ENCODE measurements around the gene SIAH3.

SIAH3 gene

DNA sequence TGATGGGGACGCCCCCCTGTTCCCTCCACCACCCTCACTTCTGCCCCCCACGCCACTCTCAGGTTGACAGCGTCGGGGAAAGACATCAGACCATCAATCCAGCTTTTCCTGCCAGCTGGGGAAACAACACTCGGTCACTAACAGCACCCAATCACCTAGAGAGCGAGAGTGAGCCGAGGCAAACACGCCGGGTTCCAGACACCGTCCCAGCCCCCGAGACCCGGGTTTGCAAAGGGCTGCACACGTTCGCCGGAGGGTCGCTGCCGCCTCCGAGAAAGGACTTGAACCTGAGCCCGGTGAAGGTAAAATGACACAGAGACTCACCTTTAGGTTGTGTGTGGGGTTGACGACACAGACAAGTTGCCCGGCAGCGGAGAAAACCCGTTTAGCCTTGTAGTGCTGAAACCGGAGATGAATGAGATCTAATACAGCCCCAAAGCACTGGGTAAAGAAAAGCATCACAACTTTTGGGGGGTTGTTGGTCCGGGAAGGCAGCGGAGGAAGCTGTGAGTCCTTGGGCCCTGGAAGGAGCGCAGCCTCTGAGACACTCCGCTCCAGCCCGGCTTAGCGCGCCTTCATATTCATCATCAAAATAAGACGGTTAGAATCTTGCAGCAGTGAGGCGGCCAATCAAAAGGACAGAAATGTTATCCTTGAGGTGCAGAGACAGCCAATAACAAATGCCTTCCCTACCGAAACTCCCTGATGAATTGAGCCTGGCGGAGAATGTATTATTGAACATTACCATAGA, at the start of gene SIAH3:
TSS of gene SIAH3 (minus strand) at position 583 of the 751 bp plus-strand sequence. CDS start at position 459, 124 bp downstream.
- Histone ChIP-seq H3K4me1 (ENCODE audit: control insufficient read depth, insufficient read depth, low read length) (peaks cover 9% of the 10 kb centered on the region), H3K9ac (ENCODE audit: low read depth, low read length) (no peak within 1 kb of the TSS), H3K4me3 (ENCODE audit: low read depth, low read length) (peak within 1 kb of the TSS; percentile 48), H3K9me3 (ENCODE audit: control insufficient read depth, insufficient read depth, low read length) (no peaks in the 10 kb centered on the region), H3K27me3 (ENCODE audit: control insufficient read depth, insufficient read depth, low read length) (peaks cover 52% of the 10 kb centered on the region), H3K36me3 (ENCODE audit: control insufficient read depth, insufficient read depth, low read length) (no peaks in the 10 kb centered on the region)

DNA sequence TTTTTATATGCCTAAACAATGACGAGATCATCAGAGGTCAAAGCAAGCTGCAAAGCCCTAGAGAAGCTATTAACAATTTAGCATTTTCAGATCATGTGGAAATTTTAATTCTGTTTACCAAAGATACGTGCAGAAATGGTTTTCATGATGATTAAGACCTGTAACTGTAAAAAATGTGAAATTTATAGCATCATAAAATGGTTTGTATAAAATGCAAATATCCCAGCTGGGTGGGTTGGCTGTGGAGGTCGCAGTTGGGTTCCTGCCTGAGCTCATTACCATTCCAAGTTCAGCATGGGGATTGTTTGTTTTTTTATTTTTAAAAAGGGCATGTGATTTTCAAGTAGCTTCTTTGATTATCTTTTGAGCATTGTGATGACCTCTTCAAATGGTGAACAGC, 47.9 kb upstream of the SIAH3 start:
- Histone ChIP-seq H3K9me3 (ENCODE audit: control insufficient read depth, insufficient read depth, low read length) (no peaks in the 10 kb centered on the region), H3K27me3 (ENCODE audit: control insufficient read depth, insufficient read depth, low read length) (no peaks in the 10 kb centered on the region), H3K4me3 (ENCODE audit: low read depth, low read length) (no peak overlapping the region), H3K36me3 (ENCODE audit: control insufficient read depth, insufficient read depth, low read length) (no peaks in the 10 kb centered on the region), H3K4me1 (ENCODE audit: control insufficient read depth, insufficient read depth, low read length) (no peaks in the 10 kb centered on the region), H3K9ac (ENCODE audit: low read depth, low read length) (no peak overlapping the region)

GRCh38 chr13:45897562-45897961, 46.0 kb upstream of the SIAH3 start:
- no peak overlapping the region for H3K9ac ChIP-seq (ENCODE audit: low read depth, low read length)
- H3K27me3 ChIP-seq (ENCODE audit: control insufficient read depth, insufficient read depth, low read length): no peaks in the 10 kb centered on the region
- no peak overlapping the region for H3K4me3 ChIP-seq (ENCODE audit: low read depth, low read length)
- H3K9me3 ChIP-seq (ENCODE audit: control insufficient read depth, insufficient read depth, low read length): no peaks in the 10 kb centered on the region
- peaks cover under 1% of the 10 kb centered on the region for H3K4me1 ChIP-seq (ENCODE audit: control insufficient read depth, insufficient read depth, low read length)
- H3K36me3 ChIP-seq (ENCODE audit: control insufficient read depth, insufficient read depth, low read length): no peaks in the 10 kb centered on the region

- H3K27me3 ChIP-seq (ENCODE audit: control insufficient read depth, insufficient read depth, low read length): no peaks in the 10 kb centered on the region
- no peak overlapping the region for H3K4me3 ChIP-seq (ENCODE audit: low read depth, low read length)
- peaks cover 2% of the 10 kb centered on the region for H3K4me1 ChIP-seq (ENCODE audit: control insufficient read depth, insufficient read depth, low read length)
- H3K9ac ChIP-seq (ENCODE audit: low read depth, low read length): no peak overlapping the region
- no peaks in the 10 kb centered on the region for H3K36me3 ChIP-seq (ENCODE audit: control insufficient read depth, insufficient read depth, low read length)
- H3K9me3 ChIP-seq (ENCODE audit: control insufficient read depth, insufficient read depth, low read length): no peaks in the 10 kb centered on the region
Observed at GRCh38 chr13:45896285-45896684, 44.7 kb upstream of the SIAH3 start.

DNA sequence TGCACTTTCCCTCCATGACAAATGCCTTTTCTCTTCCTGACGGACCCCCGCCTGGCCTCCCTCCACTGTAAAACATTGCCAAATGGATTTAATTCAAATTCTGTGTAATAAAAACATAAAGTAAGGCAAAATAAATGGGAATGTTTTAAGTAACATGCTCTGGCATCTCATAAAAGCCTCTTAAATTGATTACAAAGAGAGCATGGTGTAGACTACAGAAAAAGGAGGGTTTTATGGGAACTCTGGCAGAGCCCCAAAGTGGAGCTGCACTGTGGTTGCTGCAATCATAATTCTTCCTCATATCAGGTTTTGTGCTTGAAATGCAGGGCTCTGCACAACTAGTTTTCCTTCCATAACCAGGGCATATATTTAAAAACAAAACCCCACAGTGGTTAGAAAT, 44.3 kb upstream of the SIAH3 start:
- H3K4me3 ChIP-seq (ENCODE audit: low read depth, low read length): no peak overlapping the region
- H3K4me1 ChIP-seq (ENCODE audit: control insufficient read depth, insufficient read depth, low read length): peaks cover 2% of the 10 kb centered on the region
- no peaks in the 10 kb centered on the region for H3K9me3 ChIP-seq (ENCODE audit: control insufficient read depth, insufficient read depth, low read length)
- H3K27me3 ChIP-seq (ENCODE audit: control insufficient read depth, insufficient read depth, low read length): no peaks in the 10 kb centered on the region
- no peaks in the 10 kb centered on the region for H3K36me3 ChIP-seq (ENCODE audit: control insufficient read depth, insufficient read depth, low read length)
- no peak overlapping the region for H3K9ac ChIP-seq (ENCODE audit: low read depth, low read length)

DNA sequence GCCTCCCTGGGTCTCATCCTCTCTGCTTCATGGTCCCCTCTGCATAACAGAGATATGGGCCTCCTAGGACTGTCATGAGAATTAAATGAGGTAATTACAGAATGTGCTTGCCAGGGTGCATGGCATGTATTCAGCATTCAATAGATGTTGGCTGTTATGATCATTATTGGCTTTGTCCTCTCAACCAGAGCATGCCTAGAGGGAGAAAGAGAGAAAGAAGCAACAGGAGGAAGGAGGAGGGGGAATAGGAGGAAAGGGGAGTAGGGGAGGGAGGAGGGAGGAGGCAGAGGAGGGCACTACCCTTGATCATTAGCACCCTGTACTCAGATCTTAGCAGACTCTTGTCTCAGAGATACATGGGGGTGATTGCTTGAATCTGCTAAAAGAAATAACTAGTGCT, 41.0 kb upstream of the SIAH3 start:
- peaks cover 2% of the 10 kb centered on the region for H3K4me1 ChIP-seq (ENCODE audit: control insufficient read depth, insufficient read depth, low read length)
- no peaks in the 10 kb centered on the region for H3K36me3 ChIP-seq (ENCODE audit: control insufficient read depth, insufficient read depth, low read length)
- H3K4me3 ChIP-seq (ENCODE audit: low read depth, low read length): no peak overlapping the region
- H3K9ac ChIP-seq (ENCODE audit: low read depth, low read length): no peak overlapping the region
- H3K9me3 ChIP-seq (ENCODE audit: control insufficient read depth, insufficient read depth, low read length): no peaks in the 10 kb centered on the region
- H3K27me3 ChIP-seq (ENCODE audit: control insufficient read depth, insufficient read depth, low read length): no peaks in the 10 kb centered on the region

DNA sequence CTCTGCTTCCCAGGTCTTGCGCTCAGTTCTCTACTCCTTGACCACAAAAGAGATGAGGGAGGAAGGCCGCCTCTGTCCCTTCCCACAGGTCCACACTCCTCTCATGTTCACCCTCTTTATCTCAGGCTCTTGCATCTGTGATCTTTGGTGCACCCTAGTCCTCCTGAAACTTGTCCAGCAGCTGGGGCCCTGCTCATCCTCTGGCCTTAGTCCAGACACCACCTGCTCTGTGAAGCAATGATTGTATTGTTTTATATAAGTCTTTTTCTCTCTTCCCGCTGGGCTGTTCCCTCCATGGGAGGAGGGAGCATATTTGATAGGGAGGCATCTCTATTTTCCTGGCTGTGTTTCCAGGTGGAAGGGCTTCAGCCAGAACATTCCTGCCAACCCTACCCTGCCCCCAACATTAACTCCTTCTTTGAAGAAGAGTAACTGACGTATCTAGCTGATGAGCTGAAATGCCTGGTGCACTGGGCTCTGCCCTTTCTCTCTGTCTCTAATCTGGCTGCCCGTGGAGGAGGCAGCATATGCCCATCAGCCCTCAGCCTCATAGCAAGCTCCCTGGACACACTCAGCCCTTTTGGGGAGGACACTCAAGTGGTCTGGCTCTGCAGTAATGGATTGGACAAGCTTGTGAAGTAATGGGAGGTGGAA, 38.2 kb upstream of the SIAH3 start:
- no peak overlapping the region for H3K9ac ChIP-seq (ENCODE audit: low read depth, low read length)
- H3K4me1 ChIP-seq (ENCODE audit: control insufficient read depth, insufficient read depth, low read length): peaks cover 2% of the 10 kb centered on the region
- no peak overlapping the region for H3K4me3 ChIP-seq (ENCODE audit: low read depth, low read length)
- no peaks in the 10 kb centered on the region for H3K27me3 ChIP-seq (ENCODE audit: control insufficient read depth, insufficient read depth, low read length)
- H3K9me3 ChIP-seq (ENCODE audit: control insufficient read depth, insufficient read depth, low read length): no peaks in the 10 kb centered on the region
- H3K36me3 ChIP-seq (ENCODE audit: control insufficient read depth, insufficient read depth, low read length): no peaks in the 10 kb centered on the region

DNA sequence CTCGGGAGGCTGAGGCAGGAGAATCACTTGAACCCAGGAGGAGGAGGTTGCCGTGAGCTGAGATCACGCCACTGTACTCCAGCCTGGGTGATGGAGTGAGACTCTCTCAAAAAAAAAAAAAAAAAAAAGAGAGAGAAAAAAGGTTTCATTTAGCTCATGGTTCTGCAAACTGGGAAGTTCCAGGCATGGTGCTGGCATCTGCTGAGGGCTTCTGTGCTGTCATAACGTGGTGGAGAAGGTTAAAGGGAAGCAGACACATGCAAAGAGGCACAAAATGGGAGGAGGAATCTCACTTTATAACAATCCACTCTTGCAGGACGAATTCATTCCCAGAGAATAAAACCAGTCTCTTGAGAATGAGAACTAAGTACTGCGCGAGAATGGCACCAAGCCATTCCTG, 34.9 kb upstream of the SIAH3 start:
- Histone ChIP-seq H3K4me3 (ENCODE audit: low read depth, low read length) (no peak overlapping the region), H3K36me3 (ENCODE audit: control insufficient read depth, insufficient read depth, low read length) (no peaks in the 10 kb centered on the region), H3K4me1 (ENCODE audit: control insufficient read depth, insufficient read depth, low read length) (peaks cover 5% of the 10 kb centered on the region), H3K9me3 (ENCODE audit: control insufficient read depth, insufficient read depth, low read length) (no peaks in the 10 kb centered on the region), H3K27me3 (ENCODE audit: control insufficient read depth, insufficient read depth, low read length) (no peaks in the 10 kb centered on the region), H3K9ac (ENCODE audit: low read depth, low read length) (no peak overlapping the region)

- peaks cover 5% of the 10 kb centered on the region for H3K4me1 ChIP-seq (ENCODE audit: control insufficient read depth, insufficient read depth, low read length)
- no peaks in the 10 kb centered on the region for H3K9me3 ChIP-seq (ENCODE audit: control insufficient read depth, insufficient read depth, low read length)
- no peaks in the 10 kb centered on the region for H3K36me3 ChIP-seq (ENCODE audit: control insufficient read depth, insufficient read depth, low read length)
- no peak overlapping the region for H3K9ac ChIP-seq (ENCODE audit: low read depth, low read length)
- H3K4me3 ChIP-seq (ENCODE audit: low read depth, low read length): no peak overlapping the region
- peaks cover 3% of the 10 kb centered on the region for H3K27me3 ChIP-seq (ENCODE audit: control insufficient read depth, insufficient read depth, low read length)
Observed at GRCh38 chr13:45885194-45885593, 33.6 kb upstream of the SIAH3 start.

GRCh38 chr13:45882626-45883025, 31.1 kb upstream of the SIAH3 start:
- no peak overlapping the region for H3K9ac ChIP-seq (ENCODE audit: low read depth, low read length)
- H3K4me3 ChIP-seq (ENCODE audit: low read depth, low read length): no peak overlapping the region
- H3K4me1 ChIP-seq (ENCODE audit: control insufficient read depth, insufficient read depth, low read length): peaks cover 5% of the 10 kb centered on the region
- H3K36me3 ChIP-seq (ENCODE audit: control insufficient read depth, insufficient read depth, low read length): no peaks in the 10 kb centered on the region
- peaks cover 14% of the 10 kb centered on the region for H3K27me3 ChIP-seq (ENCODE audit: control insufficient read depth, insufficient read depth, low read length)
- no peaks in the 10 kb centered on the region for H3K9me3 ChIP-seq (ENCODE audit: control insufficient read depth, insufficient read depth, low read length)

DNA sequence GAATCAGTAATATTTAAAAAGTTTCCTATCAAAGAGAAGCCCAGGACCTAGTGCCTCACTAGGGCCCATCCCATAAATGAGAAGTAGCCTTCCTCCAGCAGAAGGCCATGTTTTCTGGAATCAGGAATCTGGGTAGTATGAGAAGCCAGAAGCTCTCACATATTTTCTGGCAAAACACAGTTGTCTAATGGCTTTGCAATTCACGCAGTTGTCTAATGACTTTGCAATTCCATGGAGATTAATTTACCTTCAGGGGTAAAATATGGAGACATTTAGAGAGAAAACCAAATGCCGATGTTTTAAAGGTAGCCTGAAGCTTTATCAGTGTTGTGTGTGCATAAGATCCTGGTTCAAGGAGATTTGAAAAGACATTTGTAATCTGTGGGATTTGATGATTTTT, 29.8 kb upstream of the SIAH3 start:
- peaks cover 5% of the 10 kb centered on the region for H3K4me1 ChIP-seq (ENCODE audit: control insufficient read depth, insufficient read depth, low read length)
- no peak overlapping the region for H3K9ac ChIP-seq (ENCODE audit: low read depth, low read length)
- no peak overlapping the region for H3K4me3 ChIP-seq (ENCODE audit: low read depth, low read length)
- H3K27me3 ChIP-seq (ENCODE audit: control insufficient read depth, insufficient read depth, low read length): peaks cover 14% of the 10 kb centered on the region
- no peaks in the 10 kb centered on the region for H3K9me3 ChIP-seq (ENCODE audit: control insufficient read depth, insufficient read depth, low read length)
- no peaks in the 10 kb centered on the region for H3K36me3 ChIP-seq (ENCODE audit: control insufficient read depth, insufficient read depth, low read length)

GRCh38 chr13:45880242-45880641, 28.7 kb upstream of the SIAH3 start:
- Histone ChIP-seq H3K9ac (ENCODE audit: low read depth, low read length) (no peak overlapping the region), H3K9me3 (ENCODE audit: control insufficient read depth, insufficient read depth, low read length) (no peaks in the 10 kb centered on the region), H3K36me3 (ENCODE audit: control insufficient read depth, insufficient read depth, low read length) (no peaks in the 10 kb centered on the region), H3K4me3 (ENCODE audit: low read depth, low read length) (no peak overlapping the region), H3K27me3 (ENCODE audit: control insufficient read depth, insufficient read depth, low read length) (peaks cover 14% of the 10 kb centered on the region), H3K4me1 (ENCODE audit: control insufficient read depth, insufficient read depth, low read length) (peaks cover 5% of the 10 kb centered on the region)
